ENCODE measurements around the gene CCDC183.

Gene CCDC183

DNA sequence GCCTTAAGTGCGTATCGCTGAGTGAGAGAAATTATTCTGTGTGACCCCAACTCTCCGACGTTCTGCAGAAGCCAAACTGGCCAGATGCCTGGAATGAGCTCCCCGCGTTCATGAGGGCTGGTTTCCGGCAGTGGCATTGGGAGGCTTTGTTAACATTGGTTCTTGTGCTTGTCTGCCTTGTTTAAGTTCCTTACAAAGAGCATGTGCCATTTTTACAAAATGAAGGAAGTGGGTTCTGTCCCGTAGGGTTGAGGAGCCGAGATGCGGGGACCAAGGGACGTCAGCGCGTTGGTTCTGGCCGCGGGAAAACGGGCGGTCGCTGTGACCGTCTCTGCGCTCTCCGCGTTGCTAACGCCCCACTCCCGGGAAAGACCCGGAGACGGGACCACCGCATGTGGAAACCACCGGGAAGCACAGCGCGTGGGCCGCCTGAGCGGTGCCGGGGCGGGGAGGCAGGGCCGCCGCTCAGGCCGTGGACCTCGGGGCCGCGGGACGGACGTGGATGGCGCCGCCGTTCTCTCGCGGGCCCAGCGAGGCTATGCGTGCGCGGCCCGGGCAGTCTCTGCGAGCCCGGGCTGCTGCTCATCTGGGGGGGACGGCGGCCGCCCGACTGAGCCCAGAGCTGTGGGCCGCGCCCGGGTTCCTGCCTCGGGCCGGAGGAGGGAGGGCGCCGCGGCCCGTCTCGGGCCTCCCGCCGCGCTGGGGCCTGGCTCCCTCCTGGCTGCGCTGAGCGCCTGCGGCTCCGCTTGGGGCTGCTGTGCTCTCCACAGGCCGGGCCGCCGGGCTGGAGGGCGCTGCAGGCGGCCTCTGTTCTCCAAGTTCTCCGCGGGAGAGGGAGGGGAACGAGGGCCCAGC is 25.1 kb downstream of the CCDC183 start:
- no peak overlapping the region for H3K27ac ChIP-seq
- TF ChIP-seq, protein P1, sequence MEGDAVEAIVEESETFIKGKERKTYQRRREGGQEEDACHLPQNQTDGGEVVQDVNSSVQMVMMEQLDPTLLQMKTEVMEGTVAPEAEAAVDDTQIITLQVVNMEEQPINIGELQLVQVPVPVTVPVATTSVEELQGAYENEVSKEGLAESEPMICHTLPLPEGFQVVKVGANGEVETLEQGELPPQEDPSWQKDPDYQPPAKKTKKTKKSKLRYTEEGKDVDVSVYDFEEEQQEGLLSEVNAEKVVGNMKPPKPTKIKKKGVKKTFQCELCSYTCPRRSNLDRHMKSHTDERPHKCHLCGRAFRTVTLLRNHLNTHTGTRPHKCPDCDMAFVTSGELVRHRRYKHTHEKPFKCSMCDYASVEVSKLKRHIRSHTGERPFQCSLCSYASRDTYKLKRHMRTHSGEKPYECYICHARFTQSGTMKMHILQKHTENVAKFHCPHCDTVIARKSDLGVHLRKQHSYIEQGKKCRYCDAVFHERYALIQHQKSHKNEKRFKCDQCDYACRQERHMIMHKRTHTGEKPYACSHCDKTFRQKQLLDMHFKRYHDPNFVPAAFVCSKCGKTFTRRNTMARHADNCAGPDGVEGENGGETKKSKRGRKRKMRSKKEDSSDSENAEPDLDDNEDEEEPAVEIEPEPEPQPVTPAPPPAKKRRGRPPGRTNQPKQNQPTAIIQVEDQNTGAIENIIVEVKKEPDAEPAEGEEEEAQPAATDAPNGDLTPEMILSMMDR (IDR thresholded peaks at IDR 0.05): no peak
- peaks cover 4 to 12% of the 10 kb centered on the region in 2 experiments for H3K4me1 ChIP-seq (ENCODE audit: control insufficient read depth in 1 of 2, insufficient read depth in 1 of 2, low read depth in 1 of 2, low read length in 1 of 2)
- peaks cover 30% of the 10 kb centered on the region for H3K36me3 ChIP-seq
- peaks cover 21% of the 10 kb centered on the region for H3K27me3 ChIP-seq
- H3K4me3 ChIP-seq (ENCODE audit: low read depth in 1 of 2, low read length in 1 of 2): peak overlapping the region in 1 of 2 experiments; percentile 40
- no peaks in the 10 kb centered on the region for H3K9me3 ChIP-seq

DNA sequence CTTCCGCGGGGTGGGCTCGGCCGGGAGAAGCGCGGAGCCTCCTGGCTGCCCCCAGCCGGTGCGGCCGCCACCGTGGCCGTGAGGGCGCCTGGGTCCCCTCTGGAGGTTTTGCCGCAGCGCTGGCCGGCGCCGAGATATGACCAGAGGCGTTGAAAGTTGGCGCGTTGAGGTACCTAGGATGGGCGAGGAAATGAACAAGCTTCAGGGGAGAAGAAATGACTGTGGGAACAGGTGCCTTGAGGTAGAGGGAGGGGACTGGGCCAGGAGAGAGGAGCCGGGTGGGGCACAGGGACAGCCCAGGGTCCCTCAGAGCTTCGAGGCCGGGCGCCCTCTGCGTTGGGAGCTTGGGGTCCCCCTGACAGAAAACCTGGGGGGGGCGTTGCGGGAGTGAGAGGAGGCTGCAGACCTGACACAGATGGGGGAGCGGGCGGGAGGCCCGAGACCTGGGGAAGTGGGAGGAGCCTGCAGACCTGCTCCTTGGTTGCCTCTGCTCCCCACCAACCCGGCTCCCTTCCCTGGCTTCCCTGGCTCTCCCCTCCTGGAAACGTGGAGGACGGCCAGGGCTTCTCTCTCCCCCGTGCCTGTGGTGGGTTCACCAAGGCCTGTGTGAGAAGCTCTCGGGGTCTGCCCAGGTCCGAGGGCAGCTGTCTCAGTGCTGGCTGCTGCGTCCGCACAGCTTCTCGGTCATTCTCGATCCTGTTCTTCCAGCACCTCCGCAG is 25.8 kb downstream of the CCDC183 start:
- H3K27ac ChIP-seq: no peak overlapping the region
- H3K4me3 ChIP-seq (ENCODE audit: low read depth in 1 of 2, low read length in 1 of 2): no peak overlapping the region
- peaks cover 4 to 12% of the 10 kb centered on the region in 2 experiments for H3K4me1 ChIP-seq (ENCODE audit: control insufficient read depth in 1 of 2, insufficient read depth in 1 of 2, low read depth in 1 of 2, low read length in 1 of 2)
- H3K36me3 ChIP-seq: peaks cover 38% of the 10 kb centered on the region
- TF ChIP-seq, protein P1 (IDR thresholded peaks at IDR 0.05): no peak
- no peaks in the 10 kb centered on the region for H3K9me3 ChIP-seq
- peaks cover 21% of the 10 kb centered on the region for H3K27me3 ChIP-seq

DNA sequence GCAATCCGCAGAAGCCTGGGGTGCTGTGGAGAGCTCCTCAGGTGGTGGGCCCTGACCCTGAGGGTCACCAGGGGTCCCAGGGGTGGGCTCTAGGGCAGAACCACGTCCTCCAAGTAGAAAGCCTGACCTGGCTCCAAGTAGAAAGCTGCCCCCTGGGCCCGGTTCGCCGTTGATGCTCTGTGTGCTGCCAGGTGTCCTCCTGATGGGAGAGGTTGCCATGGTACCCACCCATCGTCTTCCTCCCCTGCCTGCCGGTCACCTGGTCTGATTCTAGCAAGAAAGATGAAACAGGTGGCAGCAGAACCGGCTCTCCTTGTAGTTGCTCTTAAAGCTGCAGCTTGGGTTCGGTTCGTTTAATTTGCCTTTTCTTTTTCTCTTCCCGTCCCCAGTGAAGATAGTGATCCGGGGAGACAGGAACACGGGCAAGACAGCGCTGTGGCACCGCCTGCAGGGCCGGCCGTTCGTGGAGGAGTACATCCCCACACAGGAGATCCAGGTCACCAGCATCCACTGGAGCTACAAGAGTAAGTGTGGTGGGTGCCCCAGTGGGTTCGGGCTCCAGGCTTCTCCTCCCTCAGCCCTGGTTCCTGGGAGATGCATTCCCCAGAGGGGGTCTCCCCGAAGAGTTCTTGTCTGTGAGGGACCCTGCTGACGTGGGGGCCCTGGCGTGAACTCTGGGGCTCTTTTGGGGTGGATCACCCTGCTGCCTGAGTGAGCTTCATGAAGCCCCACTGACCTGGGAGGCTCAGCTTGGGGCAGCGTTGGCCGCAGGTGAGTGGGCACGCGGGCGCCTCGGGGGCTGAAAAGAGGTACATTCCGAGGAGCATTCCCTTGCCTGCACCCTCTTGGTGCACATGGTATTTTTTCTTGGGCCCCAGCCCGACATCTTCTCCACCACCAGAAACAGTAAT is 27.3 kb downstream of the CCDC183 start:
- TF ChIP-seq, protein P1 (IDR thresholded peaks at IDR 0.05): no peak
- Histone ChIP-seq H3K36me3 (peaks cover 52% of the 10 kb centered on the region), H3K4me1 (ENCODE audit: control insufficient read depth in 1 of 2, insufficient read depth in 1 of 2, low read depth in 1 of 2, low read length in 1 of 2) (peaks cover 4 to 12% of the 10 kb centered on the region in 2 experiments), H3K27me3 (peaks cover 21% of the 10 kb centered on the region), H3K27ac (no peak overlapping the region), H3K4me3 (ENCODE audit: low read depth in 1 of 2, low read length in 1 of 2) (no peak overlapping the region), H3K9me3 (no peaks in the 10 kb centered on the region)

DNA sequence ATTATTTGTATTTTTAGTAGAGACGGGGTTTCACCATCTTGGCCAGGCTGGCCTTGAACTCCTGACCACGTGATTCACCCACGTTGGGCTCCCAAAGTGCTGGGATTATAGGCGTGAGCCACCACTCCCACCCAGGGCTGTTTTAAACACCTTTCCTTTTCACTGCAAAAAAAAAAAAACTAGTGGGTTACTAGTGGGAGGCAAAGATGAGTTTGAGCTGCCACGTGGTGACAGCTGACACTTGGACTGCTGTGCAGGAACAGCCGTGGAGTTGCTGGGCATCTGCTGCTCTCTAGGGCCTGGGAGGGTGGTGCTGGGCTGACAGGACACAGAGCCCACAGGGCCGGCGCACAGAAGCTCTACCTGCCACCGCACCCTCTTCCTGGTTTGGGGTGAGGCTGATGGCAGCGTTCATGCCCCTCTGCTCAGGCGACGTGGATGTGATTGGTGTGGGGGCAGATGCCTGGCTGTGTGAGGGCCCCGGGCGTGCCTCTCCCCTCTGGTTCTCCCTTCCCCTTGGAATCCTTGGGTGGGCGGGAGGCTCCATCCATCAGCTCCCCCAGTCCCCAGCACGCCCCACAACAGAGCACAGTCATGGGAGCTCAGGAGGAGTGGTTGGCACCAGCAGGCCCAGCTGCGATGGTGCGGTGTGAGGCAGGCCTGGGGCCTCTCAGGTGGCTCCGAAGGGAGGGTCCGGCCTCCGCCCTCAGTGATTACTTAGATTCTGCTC is 28.5 kb downstream of the CCDC183 start:
- H3K27me3 ChIP-seq: peaks cover 21% of the 10 kb centered on the region
- H3K27ac ChIP-seq: no peak overlapping the region
- no peaks in the 10 kb centered on the region for H3K9me3 ChIP-seq
- H3K36me3 ChIP-seq: peaks cover 65% of the 10 kb centered on the region
- peaks cover 4 to 12% of the 10 kb centered on the region in 2 experiments for H3K4me1 ChIP-seq (ENCODE audit: control insufficient read depth in 1 of 2, insufficient read depth in 1 of 2, low read depth in 1 of 2, low read length in 1 of 2)
- TF ChIP-seq, protein P1 (IDR thresholded peaks at IDR 0.05): no peak
- H3K4me3 ChIP-seq (ENCODE audit: low read depth in 1 of 2, low read length in 1 of 2): no peak overlapping the region
